Measurements from ENCODE around the gene GLB1L3.

DNA sequence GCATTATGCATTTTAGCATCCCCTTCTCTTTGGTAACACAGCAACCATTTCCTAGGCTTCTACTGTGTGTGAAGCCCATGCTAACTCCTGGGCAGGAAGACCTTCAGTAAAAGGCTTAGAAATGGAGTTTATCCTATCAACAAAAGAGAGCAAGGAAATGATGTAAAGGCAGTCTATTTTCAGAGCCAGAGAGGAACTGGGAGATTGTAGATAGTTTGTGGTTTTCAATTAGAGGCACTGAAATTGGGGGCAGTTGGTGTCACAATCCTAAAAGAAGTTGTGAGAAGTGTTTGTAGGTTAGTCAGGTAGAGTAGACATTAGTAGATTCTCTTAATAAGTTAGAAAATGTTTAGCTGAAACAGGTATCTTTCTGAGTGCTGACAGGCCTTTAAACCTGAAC, 15.7 kb upstream of the GLB1L3 start:
- TF ChIP-seq, protein P1, sequence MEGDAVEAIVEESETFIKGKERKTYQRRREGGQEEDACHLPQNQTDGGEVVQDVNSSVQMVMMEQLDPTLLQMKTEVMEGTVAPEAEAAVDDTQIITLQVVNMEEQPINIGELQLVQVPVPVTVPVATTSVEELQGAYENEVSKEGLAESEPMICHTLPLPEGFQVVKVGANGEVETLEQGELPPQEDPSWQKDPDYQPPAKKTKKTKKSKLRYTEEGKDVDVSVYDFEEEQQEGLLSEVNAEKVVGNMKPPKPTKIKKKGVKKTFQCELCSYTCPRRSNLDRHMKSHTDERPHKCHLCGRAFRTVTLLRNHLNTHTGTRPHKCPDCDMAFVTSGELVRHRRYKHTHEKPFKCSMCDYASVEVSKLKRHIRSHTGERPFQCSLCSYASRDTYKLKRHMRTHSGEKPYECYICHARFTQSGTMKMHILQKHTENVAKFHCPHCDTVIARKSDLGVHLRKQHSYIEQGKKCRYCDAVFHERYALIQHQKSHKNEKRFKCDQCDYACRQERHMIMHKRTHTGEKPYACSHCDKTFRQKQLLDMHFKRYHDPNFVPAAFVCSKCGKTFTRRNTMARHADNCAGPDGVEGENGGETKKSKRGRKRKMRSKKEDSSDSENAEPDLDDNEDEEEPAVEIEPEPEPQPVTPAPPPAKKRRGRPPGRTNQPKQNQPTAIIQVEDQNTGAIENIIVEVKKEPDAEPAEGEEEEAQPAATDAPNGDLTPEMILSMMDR (conservative IDR thresholded peaks at IDR 0.05; ENCODE audit: low read depth, low read length): no peak
- no peak for TF ChIP-seq EZH2 (IDR thresholded peaks at IDR 0.05; ENCODE audit: borderline replicate concordance, low read depth, low read length, poor library complexity, severe bottlenecking)
